Measurements from ENCODE around the gene CSE1L. TPM values are rescaled to one million over a fixed set of nuclear protein-coding genes. Genes with fewer than 3 reads are reported as not detected.

The CSE1L gene
- total RNA-seq, 1 donor = 154 TPM

- no peak for DNase-seq (ENCODE audit: low read depth)
- no peak for TF ChIP-seq CTCF (IDR thresholded peaks at IDR 0.05; ENCODE audit: insufficient read depth, low read length)
- H3K4me3 ChIP-seq (ENCODE audit: low read depth, low read length) = no peak overlapping the region
Observed at GRCh38 chr20:49136817-49137571, 90.9 kb downstream of the CSE1L start.

DNA sequence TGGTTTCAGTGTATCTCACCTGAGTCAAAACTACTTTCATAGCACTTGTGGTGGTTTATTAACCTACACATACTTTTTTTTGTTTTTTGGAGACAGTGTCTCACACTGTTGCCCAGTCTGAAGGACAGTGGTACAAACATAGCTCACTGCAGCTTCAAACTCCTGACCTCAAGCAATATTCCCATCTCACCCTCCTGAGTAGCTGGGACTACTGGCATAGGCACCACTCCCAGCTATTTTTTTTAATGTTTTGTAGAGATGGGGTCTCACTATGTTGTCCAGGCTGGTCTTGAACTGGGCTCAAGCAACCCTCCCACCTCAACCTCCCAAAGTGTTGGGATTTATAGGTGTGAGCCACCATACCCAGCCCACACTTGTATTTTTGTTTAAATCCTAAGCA lies 92.3 kb downstream of the CSE1L start:
- no peak for DNase-seq (ENCODE audit: low read depth)
- no peak for TF ChIP-seq CTCF (IDR thresholded peaks at IDR 0.05; ENCODE audit: insufficient read depth, low read length)

GRCh38 chr20:49140411-49140810 lies 94.3 kb downstream of the CSE1L start:
- no peak overlapping the region for H3K4me3 ChIP-seq (ENCODE audit: low read depth, low read length)
- no peak for TF ChIP-seq CTCF (IDR thresholded peaks at IDR 0.05; ENCODE audit: insufficient read depth, low read length)
- DNase-seq (ENCODE audit: low read depth) = no peak

More for the DNA sequence above, 92.3 kb downstream of the CSE1L start:
- no peak overlapping the region for H3K4me3 ChIP-seq (ENCODE audit: low read depth, low read length)

DNA sequence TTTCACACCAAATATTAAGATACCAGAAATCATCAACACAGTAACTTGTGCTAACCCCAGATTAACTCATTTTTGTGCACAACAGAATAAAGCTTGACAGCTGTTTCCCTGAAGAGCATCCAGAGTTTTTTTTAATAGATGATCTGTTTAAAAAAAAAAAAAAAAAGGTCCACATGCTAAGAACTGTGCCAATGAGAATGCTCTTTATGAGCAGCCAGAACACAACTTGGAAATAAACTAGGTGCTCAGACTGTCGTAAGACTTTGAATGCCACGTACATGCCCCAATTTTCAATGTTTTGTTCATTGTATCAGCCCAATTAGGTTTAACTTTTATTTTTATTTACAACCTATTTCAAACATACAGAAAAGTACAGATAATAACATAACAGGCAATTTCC lies 94.7 kb downstream of the CSE1L start:
- no peak for TF ChIP-seq CTCF (IDR thresholded peaks at IDR 0.05; ENCODE audit: insufficient read depth, low read length)
- no peak overlapping the region for H3K4me3 ChIP-seq (ENCODE audit: low read depth, low read length)
- DNase-seq (ENCODE audit: low read depth) = peak; percentile 20

Small RNA genes within 50 kb of the gene (small RNA-seq; reads per million reads assigned to genes)
- not detected for gene SNAP23P1

Other genes with a start within 250 kb of the CSE1L start
- gene PREX1, start 218.3 kb upstream of the CSE1L start, total RNA-seq (ENCODE audit: low replicate concordance) = 3.5 and 13.0 TPM in 2 replicates
- 31.6 and 52.7 TPM in 2 replicates for gene ARFGEF2, start 124.6 kb upstream of the CSE1L start, total RNA-seq (ENCODE audit: low replicate concordance)
- gene STAU1, start 142.0 kb downstream of the CSE1L start, total RNA-seq (ENCODE audit: low replicate concordance) = 60.0 and 63.8 TPM in 2 replicates
- 29.3 and 42.8 TPM in 2 replicates for gene DDX27, start 173.1 kb downstream of the CSE1L start, total RNA-seq (ENCODE audit: low replicate concordance)
- 41.5 and 54.5 TPM in 2 replicates for gene ZNFX1, start 231.7 kb downstream of the CSE1L start, total RNA-seq (ENCODE audit: low replicate concordance)

Data from fibroblast of the aortic adventitia (primary cell).